ENCODE data around the gene PNKP. TPM values are rescaled to one million over a fixed set of nuclear protein-coding genes. Genes with fewer than 3 reads are reported as not detected.

Gene PNKP
- total RNA-seq, 1 donor from 2014 or later, result 27.6 TPM

- DNase-seq (ENCODE audit: low read depth in 2 of 2), result peak in 1 of 2 donors; percentile 47
These were observed 19.4 kb downstream of the PNKP start for GRCh38 chr19:49847731-49848696.

GRCh38 chr19:49846408-49846807 lies 21.0 kb downstream of the PNKP start:
- no peak for DNase-seq (ENCODE audit: low read depth in 2 of 2)

GRCh38 chr19:49845414-49845813 lies 22.0 kb downstream of the PNKP start:
- no peak for DNase-seq (ENCODE audit: low read depth in 2 of 2)

- DNase-seq (ENCODE audit: low read depth in 2 of 2), result no peak
These were observed 23.0 kb downstream of the PNKP start for GRCh38 chr19:49844138-49845095.

- no peak for DNase-seq (ENCODE audit: low read depth in 2 of 2)
These were observed 24.1 kb downstream of the PNKP start for GRCh38 chr19:49843265-49843664.

- no peak for DNase-seq (ENCODE audit: low read depth in 2 of 2)
These were observed 26.6 kb downstream of the PNKP start for GRCh38 chr19:49840736-49841249.

GRCh38 chr19:49840321-49840720 lies 27.1 kb downstream of the PNKP start:
- no peak for DNase-seq (ENCODE audit: low read depth in 2 of 2)

- DNase-seq (ENCODE audit: low read depth in 2 of 2), result no peak
These were observed 27.7 kb downstream of the PNKP start for GRCh38 chr19:49839713-49840112.

- DNase-seq (ENCODE audit: low read depth in 2 of 2), result no peak
These were observed 28.3 kb downstream of the PNKP start for GRCh38 chr19:49838885-49839588.

- no peak for DNase-seq (ENCODE audit: low read depth in 2 of 2)
These were observed 30.0 kb downstream of the PNKP start for GRCh38 chr19:49837425-49837824.

GRCh38 chr19:49837009-49837310 lies 30.4 kb downstream of the PNKP start:
- no peak for DNase-seq (ENCODE audit: low read depth in 2 of 2)

GRCh38 chr19:49836176-49837008 lies 31.0 kb downstream of the PNKP start:
- no peak for DNase-seq (ENCODE audit: low read depth in 2 of 2)

GRCh38 chr19:49835562-49835961 lies 31.8 kb downstream of the PNKP start:
- no peak for DNase-seq (ENCODE audit: low read depth in 2 of 2)

- DNase-seq (ENCODE audit: low read depth in 2 of 2), result no peak
These were observed 33.8 kb downstream of the PNKP start for GRCh38 chr19:49833599-49833998.

GRCh38 chr19:49832556-49832955 lies 34.8 kb downstream of the PNKP start:
- DNase-seq (ENCODE audit: low read depth in 2 of 2), result peak; percentile 76 to 88

- no peak for DNase-seq (ENCODE audit: low read depth in 2 of 2)
These were observed 35.8 kb downstream of the PNKP start for GRCh38 chr19:49831592-49831991.

GRCh38 chr19:49830766-49831165 lies 36.6 kb downstream of the PNKP start:
- DNase-seq (ENCODE audit: low read depth in 2 of 2), result no peak

GRCh38 chr19:49829721-49830120 lies 37.7 kb downstream of the PNKP start:
- no peak for DNase-seq (ENCODE audit: low read depth in 2 of 2)

GRCh38 chr19:49829200-49829599 lies 38.2 kb downstream of the PNKP start:
- no peak for DNase-seq (ENCODE audit: low read depth in 2 of 2)

GRCh38 chr19:49827034-49827433 lies 40.3 kb downstream of the PNKP start:
- DNase-seq (ENCODE audit: low read depth in 2 of 2), result no peak

- no peak for DNase-seq (ENCODE audit: low read depth in 2 of 2)
These were observed 42.7 kb downstream of the PNKP start for GRCh38 chr19:49824662-49825061.
